Right lobe of liver (tissue), 6 donors: ENCODE measurements around the gene MAGEB17. TPM values are rescaled to one million over a fixed set of nuclear protein-coding genes. Genes with fewer than 3 reads are reported as not detected.

Source experiments
- ATAC-seq, 4 donors: fragments of 200-7000 bp; cut with Tn5 transposase; one replicate each; pipeline ENCODE4 v1.9.1; 2020; ENCODE audit warnings: mild to moderate bottlenecking in 4 of 4, moderate library complexity in 4 of 4
- DNase-seq, 3 donors: peaks; one replicate each; pipeline ENCODE4 v3.0.0-alpha.2; 2020
- H3K27ac ChIP-seq, 3 donors: fragments of 200-600 bp; one replicate each; pipeline ENCODE4 v1.8.0; 2022
- H3K27me3 ChIP-seq, 2 donors: fragments of 200-600 bp; one replicate each; pipeline ENCODE4 v1.8.0; 2022
- H3K36me3 ChIP-seq, 4 donors: fragments of 200-600 bp; sonication (generic) in 1 of 4; one replicate each; pipeline versions ENCODE4 v1.5.1 to v1.8.0; 2017 to 2022; ENCODE audit warnings: control low read depth in 1 of 4
- H3K4me1 ChIP-seq, 4 donors: fragments of 200-600 bp; sonication (generic) in 1 of 4; one replicate each; pipeline versions ENCODE4 v1.5.1 to v1.8.0; 2017 to 2022; ENCODE audit warnings: control low read depth in 1 of 4
- H3K4me3 ChIP-seq, 3 donors: fragments of 200-600 bp; one replicate each; pipeline ENCODE4 v1.8.0; 2022
- H3K9me3 ChIP-seq, 4 donors: fragments of 200-600 bp; sonication (generic) in 1 of 4; one replicate each; pipeline versions ENCODE4 v1.5.1 to v1.8.0; 2017 to 2022; ENCODE audit warnings: control low read depth in 1 of 4
- POLR2A ChIP-seq: fragments of 450-650 bp; IDR thresholded peaks from one replicate; pipeline ENCODE4 v1.6.1; 2017; ENCODE audit warnings: antibody characterized with exemption, mild to moderate bottlenecking
- WGBS: methylation state at CpG from one replicate; pipeline ENCODE4 v1.1.6; 2018; ENCODE audit warnings: low coverage, low lambda C conversion rate; ENCODE audit not compliant: insufficient coverage; ENCODE audit errors: missing lambda C conversion rate; 5-methylcytosine and 5-hydroxymethylcytosine counted together
- intact Hi-C, 2 donors: fragments of 100-400 bp; cut with DNase I; formaldehyde crosslinking; loops; one replicate each; pipeline versions ENCODE4 v1.11.2 to v1.14.1; 2022
- total RNA-seq, 6 experiments: library from RNA; depleted of rRNA in 2 of 6; stranded (reverse); fragments of >200 nt in 2 of 6; fragmentation: NEBNext Ultra II Directional in 3 of 6; extraction: Animal tissue kit (Norgen Biotek cat#: 25700) in 3 of 6; gene quantifications; one replicate each; pipeline versions ENCODE4 v1.1.0 to v1.2.4, GENCODE V29; 2016 to 2023
- TF ChIP-seq, protein P1 (sequence below), 4 donors: fragments of 200-600 bp in 3 of 4; fragments of 450-650 bp in 1 of 4; IDR thresholded peaks; one replicate each; pipeline versions ENCODE4 v1.5.1 to v1.8.0; 2016 to 2022; ENCODE audit warnings: antibody characterized with exemption in 4 of 4, mild to moderate bottlenecking in 2 of 4
- donor health status: DM: no; HTN: yes; CAD: no.
- donor health status: DM: no; HTN: no; CAD: no.
- donor health status: DM: no; HTN: no; CAD: no.
- donor health status: DM: no; HTN: yes; CAD: no.
- donor health status: DM: no; HTN: yes; CAD: no.

Gene MAGEB17
- total RNA-seq, 6 experiments from 2014 or later: not detected

DNA sequence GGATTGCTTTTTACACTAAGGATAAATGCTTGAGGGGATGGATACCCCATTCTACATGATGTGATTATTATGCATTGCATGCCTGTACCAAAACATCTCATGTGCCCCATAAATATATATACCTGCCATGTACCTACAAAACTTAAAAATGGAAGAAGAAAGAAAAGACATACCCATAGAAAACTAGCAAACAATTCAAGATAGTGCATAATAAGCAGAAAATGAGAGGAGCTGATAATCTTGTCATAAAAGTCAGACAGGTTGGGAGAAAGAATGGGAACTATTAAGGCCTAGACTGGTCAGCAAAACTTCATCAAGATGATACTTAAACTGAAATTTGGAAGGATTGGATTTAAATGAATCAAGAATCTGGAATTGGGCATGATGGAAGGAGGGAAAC is 21.6 kb upstream of the MAGEB17 start:
- H3K4me3 ChIP-seq: no peak overlapping the region
- TF ChIP-seq POLR2A: no peak
- TF ChIP-seq, protein P1, sequence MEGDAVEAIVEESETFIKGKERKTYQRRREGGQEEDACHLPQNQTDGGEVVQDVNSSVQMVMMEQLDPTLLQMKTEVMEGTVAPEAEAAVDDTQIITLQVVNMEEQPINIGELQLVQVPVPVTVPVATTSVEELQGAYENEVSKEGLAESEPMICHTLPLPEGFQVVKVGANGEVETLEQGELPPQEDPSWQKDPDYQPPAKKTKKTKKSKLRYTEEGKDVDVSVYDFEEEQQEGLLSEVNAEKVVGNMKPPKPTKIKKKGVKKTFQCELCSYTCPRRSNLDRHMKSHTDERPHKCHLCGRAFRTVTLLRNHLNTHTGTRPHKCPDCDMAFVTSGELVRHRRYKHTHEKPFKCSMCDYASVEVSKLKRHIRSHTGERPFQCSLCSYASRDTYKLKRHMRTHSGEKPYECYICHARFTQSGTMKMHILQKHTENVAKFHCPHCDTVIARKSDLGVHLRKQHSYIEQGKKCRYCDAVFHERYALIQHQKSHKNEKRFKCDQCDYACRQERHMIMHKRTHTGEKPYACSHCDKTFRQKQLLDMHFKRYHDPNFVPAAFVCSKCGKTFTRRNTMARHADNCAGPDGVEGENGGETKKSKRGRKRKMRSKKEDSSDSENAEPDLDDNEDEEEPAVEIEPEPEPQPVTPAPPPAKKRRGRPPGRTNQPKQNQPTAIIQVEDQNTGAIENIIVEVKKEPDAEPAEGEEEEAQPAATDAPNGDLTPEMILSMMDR (IDR thresholded peaks at IDR 0.05): no peak
- no peaks in the 10 kb centered on the region for H3K9me3 ChIP-seq
- no peaks in the 10 kb centered on the region for H3K36me3 ChIP-seq
- H3K4me1 ChIP-seq: no peaks in the 10 kb centered on the region
- intact Hi-C loops: no loop called here
- DNase-seq (no peak), ATAC-seq (no peak)
- no peak overlapping the region for H3K27ac ChIP-seq
- H3K27me3 ChIP-seq: no peaks in the 10 kb centered on the region

DNA sequence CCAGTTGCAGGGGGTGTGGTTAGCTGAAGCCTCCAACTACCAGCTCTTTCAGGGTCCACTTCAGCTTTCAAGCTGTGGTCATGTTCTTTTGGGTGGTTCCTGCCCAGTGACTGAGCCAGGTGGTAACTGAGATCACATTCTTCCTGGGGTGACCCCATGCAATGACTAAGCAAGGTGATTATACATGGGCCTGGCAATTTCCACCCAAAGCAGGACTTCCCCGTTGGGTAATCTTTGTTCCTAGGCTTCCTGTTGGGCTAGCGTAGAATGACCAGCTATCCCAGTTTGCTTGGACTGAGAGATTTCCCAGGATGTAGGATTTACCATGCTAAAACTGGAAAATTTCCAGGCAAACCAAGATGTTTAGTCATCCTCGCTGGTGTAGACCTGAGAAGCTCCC is 18.4 kb upstream of the MAGEB17 start:
- Histone ChIP-seq H3K27ac (no peak overlapping the region), H3K36me3 (no peaks in the 10 kb centered on the region), H3K4me3 (no peak overlapping the region), H3K9me3 (no peaks in the 10 kb centered on the region), H3K27me3 (no peaks in the 10 kb centered on the region), H3K4me1 (no peaks in the 10 kb centered on the region)
- intact Hi-C loops: no loop called here
- ATAC-seq (no peak), DNase-seq (no peak)
- TF ChIP-seq, protein P1 (IDR thresholded peaks at IDR 0.05): no peak
- no peak for TF ChIP-seq POLR2A
- 61% methylated on average over 2 of the region's 3 CpGs for WGBS

DNA sequence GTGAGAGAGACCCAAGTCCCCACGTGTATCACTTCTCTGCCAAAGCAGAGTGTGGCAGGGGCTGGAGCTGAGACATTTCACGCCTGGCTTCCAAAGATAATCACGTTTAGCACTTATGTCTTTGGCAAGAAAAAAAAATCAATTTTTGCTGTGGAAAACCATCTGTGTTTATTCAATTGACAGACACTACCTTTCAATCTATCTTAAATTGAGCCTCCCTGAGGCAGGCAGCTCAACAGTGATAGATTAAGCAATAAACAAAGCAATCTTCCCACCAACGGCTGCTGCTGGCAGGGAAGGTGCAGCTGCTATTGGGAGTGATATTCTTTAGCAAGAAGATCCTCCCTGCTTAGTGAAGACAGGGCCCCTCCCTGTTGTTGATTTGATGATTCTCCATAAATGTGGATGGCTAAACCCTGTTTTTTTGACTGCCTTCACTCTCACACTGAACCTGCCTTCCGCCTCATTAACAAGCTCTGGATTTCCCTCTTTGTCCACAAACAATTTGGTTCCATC is 11.6 kb upstream of the MAGEB17 start:
- H3K9me3 ChIP-seq: no peaks in the 10 kb centered on the region
- intact Hi-C loops: no loop called here
- H3K4me3 ChIP-seq: no peak overlapping the region
- no peaks in the 10 kb centered on the region for H3K27me3 ChIP-seq
- no peaks in the 10 kb centered on the region for H3K4me1 ChIP-seq
- ATAC-seq: no peak
- no peak for TF ChIP-seq POLR2A
- TF ChIP-seq, protein P1 (IDR thresholded peaks at IDR 0.05): no peak
- DNase-seq: no peak
- H3K36me3 ChIP-seq: no peaks in the 10 kb centered on the region
- H3K27ac ChIP-seq: no peak overlapping the region
- 34% methylated on average over 5 of the region's 5 CpGs for WGBS

DNA sequence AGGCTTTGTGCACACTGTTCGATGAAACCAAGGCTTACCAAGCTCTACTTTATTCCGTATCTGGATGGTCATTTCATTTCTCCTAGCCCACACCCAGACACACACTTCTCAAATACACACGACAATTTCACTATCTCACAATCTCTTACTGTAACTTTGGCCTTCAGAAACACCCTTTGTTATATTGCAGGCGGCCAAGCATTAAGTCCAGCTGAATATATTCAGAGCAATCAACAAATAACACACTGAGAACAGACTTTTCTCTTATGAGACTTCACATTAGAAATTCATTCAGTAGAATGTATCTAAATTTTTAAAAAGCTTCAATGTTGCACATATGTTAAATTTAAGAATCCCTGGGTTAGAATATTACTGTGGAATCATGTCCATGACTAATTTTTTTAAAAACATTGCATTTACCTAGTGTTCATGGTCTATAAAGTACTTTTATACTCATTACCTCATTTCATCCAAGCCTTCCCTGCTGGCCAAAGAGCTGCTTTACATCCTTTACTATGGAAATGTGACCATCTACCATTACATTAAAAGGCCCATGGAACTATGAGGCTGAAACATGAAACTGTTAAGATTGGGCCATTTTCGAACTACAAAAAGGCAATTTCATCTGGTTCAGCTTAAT is 10.5 kb upstream of the MAGEB17 start:
- ATAC-seq: no peak
- no peaks in the 10 kb centered on the region for H3K4me1 ChIP-seq
- no peaks in the 10 kb centered on the region for H3K36me3 ChIP-seq
- intact Hi-C loops: no loop called here
- no peaks in the 10 kb centered on the region for H3K9me3 ChIP-seq
- no peak for DNase-seq
- no peaks in the 10 kb centered on the region for H3K27me3 ChIP-seq
- WGBS: 62% methylated on average over 5 of the region's 5 CpGs
- H3K27ac ChIP-seq: no peak overlapping the region
- TF ChIP-seq, protein P1 (IDR thresholded peaks at IDR 0.05): no peak
- no peak for TF ChIP-seq POLR2A
- no peak overlapping the region for H3K4me3 ChIP-seq
